HG03378 (cell line): ENCODE data around the gene KCNAB2.

Source experiments
- ATAC-seq: cut with Tn5 transposase; IDR thresholded peaks from one replicate; pipeline ENCODE4 v1.9.1; 2021; ENCODE audit warnings: mild to moderate bottlenecking, moderate library complexity; ENCODE audit not compliant: unreplicated experiment

Gene KCNAB2

GRCh38 chr1:6077506-6077905 is 31.8 kb downstream of the KCNAB2 start:
- ATAC-seq, result no peak

DNA sequence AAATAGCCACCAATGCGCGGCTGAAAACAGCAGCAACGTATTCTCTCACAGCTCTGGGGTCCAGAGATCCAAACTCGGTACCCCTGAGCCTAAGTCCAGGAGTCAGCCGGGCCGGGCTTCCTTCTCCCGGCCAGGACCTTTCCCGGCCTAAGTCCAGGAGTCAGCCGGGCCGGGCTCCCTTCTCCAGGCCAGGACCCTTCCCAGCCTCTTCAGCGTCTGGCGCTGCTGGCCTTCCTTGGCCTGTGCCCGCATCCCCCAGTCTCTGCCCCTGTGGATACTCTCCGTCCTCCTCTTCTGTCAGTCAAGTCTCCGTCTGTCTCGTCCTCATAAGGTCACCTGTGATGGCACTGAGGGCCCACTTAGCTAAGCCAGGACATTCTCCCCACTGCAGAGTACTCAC is 32.2 kb downstream of the KCNAB2 start:
- no peak for ATAC-seq

GRCh38 chr1:6080469-6080868 is 34.8 kb downstream of the KCNAB2 start:
- ATAC-seq, result no peak

GRCh38 chr1:6081901-6082300 is 36.2 kb downstream of the KCNAB2 start:
- no peak for ATAC-seq

GRCh38 chr1:6082430-6082971 is 36.8 kb downstream of the KCNAB2 start:
- ATAC-seq, result no peak

DNA sequence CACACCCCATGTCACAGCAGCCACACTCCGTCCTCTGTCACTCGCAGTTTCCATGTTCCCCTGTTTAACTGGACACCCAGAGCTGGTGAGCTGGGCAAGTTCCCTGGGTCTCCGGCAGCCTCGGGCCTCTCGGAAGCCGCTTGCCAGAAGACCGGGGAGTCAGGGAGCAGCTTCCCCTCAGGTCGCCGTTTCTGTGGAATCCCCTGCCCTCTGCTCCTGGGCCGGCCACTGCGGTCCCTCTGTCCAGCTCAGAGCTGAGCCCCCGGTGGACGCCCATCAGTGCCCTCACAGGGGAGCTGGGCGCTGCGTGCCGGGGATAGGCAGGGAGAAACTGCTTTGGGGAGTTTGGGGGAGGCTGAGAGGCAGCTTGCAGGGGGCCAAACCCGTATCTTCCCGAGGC is 37.7 kb downstream of the KCNAB2 start:
- ATAC-seq, result no peak

- ATAC-seq, result no peak
Measured at GRCh38 chr1:6083801-6084446, 38.2 kb downstream of the KCNAB2 start.

DNA sequence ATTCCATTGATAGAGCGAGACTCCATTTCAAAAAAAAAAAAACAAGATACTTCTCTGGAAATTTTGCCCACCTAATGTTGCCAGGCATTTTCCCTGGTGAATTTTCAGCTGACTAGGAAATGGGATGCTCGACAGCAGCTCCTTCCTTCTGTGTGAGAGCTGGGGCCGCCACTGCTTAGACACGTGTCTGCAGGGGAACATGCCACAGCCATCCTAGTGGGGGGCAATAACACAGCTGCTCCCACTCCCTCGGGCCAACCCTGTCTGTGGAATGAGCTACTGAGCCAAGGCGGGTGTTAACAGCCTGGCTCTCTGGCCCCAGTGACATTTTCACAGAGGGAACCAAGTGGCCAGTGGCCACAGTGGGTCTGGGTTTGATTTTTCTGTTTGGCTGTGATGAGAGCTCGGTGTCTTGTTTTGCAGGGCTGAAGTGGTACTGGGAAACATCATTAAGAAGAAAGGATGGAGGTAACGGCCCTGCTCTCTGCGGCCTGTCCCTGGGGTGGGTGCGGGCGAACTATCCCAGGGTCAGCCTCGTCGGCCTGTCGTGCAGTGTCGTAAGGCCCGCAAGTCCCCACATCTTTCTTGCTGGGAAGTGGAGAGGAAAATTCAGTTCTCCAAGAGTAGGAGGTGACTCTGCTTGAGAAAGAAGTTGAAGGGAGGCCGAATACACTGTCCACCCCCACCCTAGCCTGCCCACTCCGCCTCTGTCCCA is 39.2 kb downstream of the KCNAB2 start:
- ATAC-seq, result no peak

- no peak for ATAC-seq
Measured at GRCh38 chr1:6085666-6086065, 40.0 kb downstream of the KCNAB2 start.

DNA sequence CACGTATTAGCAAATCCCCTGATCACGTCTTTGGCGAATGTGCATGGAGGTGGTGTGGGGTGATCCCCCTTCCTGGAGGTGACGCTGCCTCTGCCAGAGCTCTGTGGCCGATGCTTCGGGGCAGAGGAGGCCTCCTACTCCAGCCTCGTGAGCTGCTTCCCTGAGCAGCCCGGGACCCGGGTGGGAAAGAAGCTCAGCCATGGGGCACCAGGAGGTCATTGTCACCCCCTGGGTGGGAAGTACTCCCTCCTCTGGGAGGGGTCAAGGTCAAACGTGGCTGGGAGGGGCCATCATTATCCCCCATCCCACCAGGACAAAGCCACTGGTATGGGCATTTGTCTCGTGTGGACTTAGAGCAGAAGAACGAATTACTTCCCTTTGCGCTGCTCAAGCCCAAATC is 40.7 kb downstream of the KCNAB2 start:
- no peak for ATAC-seq

GRCh38 chr1:6086762-6087376 is 41.2 kb downstream of the KCNAB2 start:
- no peak for ATAC-seq

GRCh38 chr1:6087377-6087772 is 41.7 kb downstream of the KCNAB2 start:
- ATAC-seq, result no peak

- ATAC-seq, result no peak
Measured at GRCh38 chr1:6087958-6088357, 42.3 kb downstream of the KCNAB2 start.

GRCh38 chr1:6088956-6089355 is 43.3 kb downstream of the KCNAB2 start:
- ATAC-seq, result no peak

DNA sequence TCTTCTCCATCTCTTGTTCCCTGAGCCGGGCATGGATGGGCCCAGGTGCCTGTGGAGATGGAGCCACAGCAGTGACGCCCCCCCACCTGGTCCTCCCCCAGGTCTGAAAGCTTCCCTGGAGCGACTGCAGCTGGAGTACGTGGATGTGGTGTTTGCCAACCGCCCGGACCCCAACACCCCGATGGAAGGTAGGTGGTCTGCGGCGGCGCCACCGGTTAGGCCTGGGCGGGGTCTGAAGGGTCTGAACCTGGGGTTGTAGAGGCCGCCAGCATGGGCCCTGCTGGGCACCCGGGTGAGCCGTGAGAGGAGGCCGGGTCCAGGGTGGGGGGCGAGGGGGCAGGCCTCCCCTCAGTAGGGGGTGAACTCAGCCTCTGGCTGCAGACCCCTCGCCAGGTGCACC is 44.6 kb downstream of the KCNAB2 start:
- no peak for ATAC-seq

- no peak for ATAC-seq
Measured at GRCh38 chr1:6090996-6091822, 45.5 kb downstream of the KCNAB2 start.

DNA sequence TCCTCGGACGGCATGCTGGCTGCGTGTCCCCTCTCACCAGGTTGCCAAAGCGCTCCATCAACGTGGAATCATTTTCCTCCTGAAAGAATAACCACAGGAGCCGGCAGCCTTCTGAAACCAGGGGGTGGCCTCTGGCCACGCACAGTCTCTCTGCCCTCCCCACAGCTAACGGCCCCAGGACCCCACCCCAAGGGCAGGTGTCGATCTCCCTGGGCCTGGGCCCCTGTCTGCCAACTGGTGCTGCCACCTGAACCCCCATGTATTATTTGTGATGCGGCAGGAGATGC is 46.1 kb downstream of the KCNAB2 start:
- no peak for ATAC-seq

GRCh38 chr1:6092211-6092610 is 46.5 kb downstream of the KCNAB2 start:
- no peak for ATAC-seq

GRCh38 chr1:6093071-6093470 is 47.4 kb downstream of the KCNAB2 start:
- no peak for ATAC-seq

GRCh38 chr1:6093611-6094010 is 47.9 kb downstream of the KCNAB2 start:
- ATAC-seq, result no peak

GRCh38 chr1:6094246-6094645 is 48.6 kb downstream of the KCNAB2 start:
- no peak for ATAC-seq
